Central memory CD8-positive, alpha-beta T cell (primary cell): ENCODE measurements around the gene C20orf96.
A peak's percentile ranks its signal among the peaks of the same experiment; 100 is the strongest.

Experiments
- ATAC-seq: fragments of 150-1000 bp; cut with Tn5 transposase; replicated peaks from 2 replicates; pipeline ENCODE4 v1.10.0; 2022; ENCODE audit warnings: mild to moderate bottlenecking, moderate FRiP score, moderate number of reproducible peaks; ENCODE audit not compliant: poor library complexity, severe bottlenecking; ENCODE audit errors: extremely low read depth
- DNase-seq, 2 donors: peaks; one replicate each; pipeline ENCODE4 v3.0.0; 2021; ENCODE audit warnings: low spot score in 2 of 2
- H3K27ac Mint-ChIP-seq: one replicate; pipeline ENCODE4 v1.8.0; 2022; ENCODE audit warnings: low read depth, mild to moderate bottlenecking, moderate library complexity, mixed read lengths
- H3K27me3 Mint-ChIP-seq: one replicate; pipeline ENCODE4 v1.8.0; 2022; ENCODE audit warnings: mixed read lengths
- H3K36me3 Mint-ChIP-seq: one replicate; pipeline ENCODE4 v1.8.0; 2022; ENCODE audit warnings: mild to moderate bottlenecking, moderate library complexity, mixed read lengths; ENCODE audit not compliant: insufficient read depth
- H3K4me1 Mint-ChIP-seq: one replicate; pipeline ENCODE4 v1.8.0; 2022; ENCODE audit warnings: mixed read lengths
- H3K4me3 Mint-ChIP-seq: one replicate; pipeline ENCODE4 v1.8.0; 2022; ENCODE audit warnings: mild to moderate bottlenecking, moderate library complexity, mixed read lengths
- H3K9me3 Mint-ChIP-seq: one replicate; pipeline ENCODE4 v1.8.0; 2022; ENCODE audit warnings: mixed read lengths

The C20orf96 gene

DNA sequence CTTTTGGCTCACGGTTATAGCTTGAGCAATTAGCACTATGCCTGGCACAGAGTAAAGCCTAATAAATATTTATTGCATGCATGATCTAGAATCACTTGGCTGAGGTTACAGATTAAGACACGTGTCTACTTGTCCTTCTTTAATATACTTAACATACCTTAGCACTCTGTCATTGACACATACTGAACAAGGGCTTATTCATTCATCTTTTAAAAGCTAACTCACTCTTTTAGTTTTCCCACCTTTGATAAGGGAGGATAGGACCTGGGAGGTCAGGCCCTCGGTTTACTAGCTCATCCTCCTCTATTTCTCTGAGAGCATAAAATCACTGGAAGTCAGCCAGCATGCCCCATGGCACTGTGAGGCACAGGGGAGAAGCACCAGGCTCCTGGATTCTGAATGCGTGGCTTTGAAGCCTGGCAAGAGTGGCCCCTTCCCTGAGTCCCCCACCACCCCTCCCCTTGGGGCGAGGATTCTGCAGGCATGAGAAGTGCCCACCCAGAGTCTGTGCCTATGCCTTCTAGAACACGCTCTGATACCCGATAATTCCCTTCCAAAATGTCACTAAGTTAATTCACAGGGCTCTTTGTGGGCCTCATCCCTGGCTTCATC is 18.0 kb upstream of the C20orf96 start:
- H3K4me1 Mint-ChIP-seq: peaks cover 6% of the 10 kb centered on the region
- no peak overlapping the region for H3K27ac Mint-ChIP-seq

DNA sequence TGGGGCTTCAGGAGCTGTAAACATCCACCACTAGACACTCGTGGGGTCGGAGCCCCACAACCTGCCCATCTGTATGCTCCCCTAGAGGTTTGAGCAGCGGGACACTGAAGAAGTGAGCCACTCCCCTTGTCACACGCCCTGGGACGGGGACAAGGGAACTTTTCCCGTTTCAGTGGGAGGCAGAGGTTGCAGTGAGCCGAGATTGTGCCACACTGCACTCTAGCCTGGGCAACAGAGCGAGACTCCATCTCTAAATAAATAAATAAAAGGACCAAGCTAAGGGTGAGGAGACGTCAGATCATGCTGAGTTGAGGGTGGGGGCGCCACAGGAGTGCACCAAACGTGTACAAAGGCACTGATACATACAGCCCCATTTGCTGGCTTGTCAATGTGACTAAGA is 15.2 kb upstream of the C20orf96 start:
- Mint-ChIP-seq H3K4me1 (peaks cover 10% of the 10 kb centered on the region), H3K4me3 (no peak overlapping the region), H3K36me3 (peaks cover 2% of the 10 kb centered on the region), H3K27ac (no peak overlapping the region), H3K27me3 (no peaks in the 10 kb centered on the region), H3K9me3 (no peaks in the 10 kb centered on the region)
- DNase-seq: no peak
- ATAC-seq: no peak

More for the DNA sequence above, 18.0 kb upstream of the C20orf96 start:
- ATAC-seq: no peak
- Mint-ChIP-seq H3K9me3 (no peaks in the 10 kb centered on the region), H3K4me3 (no peak overlapping the region), H3K27me3 (no peaks in the 10 kb centered on the region), H3K36me3 (peaks cover 2% of the 10 kb centered on the region)
- no peak for DNase-seq

DNA sequence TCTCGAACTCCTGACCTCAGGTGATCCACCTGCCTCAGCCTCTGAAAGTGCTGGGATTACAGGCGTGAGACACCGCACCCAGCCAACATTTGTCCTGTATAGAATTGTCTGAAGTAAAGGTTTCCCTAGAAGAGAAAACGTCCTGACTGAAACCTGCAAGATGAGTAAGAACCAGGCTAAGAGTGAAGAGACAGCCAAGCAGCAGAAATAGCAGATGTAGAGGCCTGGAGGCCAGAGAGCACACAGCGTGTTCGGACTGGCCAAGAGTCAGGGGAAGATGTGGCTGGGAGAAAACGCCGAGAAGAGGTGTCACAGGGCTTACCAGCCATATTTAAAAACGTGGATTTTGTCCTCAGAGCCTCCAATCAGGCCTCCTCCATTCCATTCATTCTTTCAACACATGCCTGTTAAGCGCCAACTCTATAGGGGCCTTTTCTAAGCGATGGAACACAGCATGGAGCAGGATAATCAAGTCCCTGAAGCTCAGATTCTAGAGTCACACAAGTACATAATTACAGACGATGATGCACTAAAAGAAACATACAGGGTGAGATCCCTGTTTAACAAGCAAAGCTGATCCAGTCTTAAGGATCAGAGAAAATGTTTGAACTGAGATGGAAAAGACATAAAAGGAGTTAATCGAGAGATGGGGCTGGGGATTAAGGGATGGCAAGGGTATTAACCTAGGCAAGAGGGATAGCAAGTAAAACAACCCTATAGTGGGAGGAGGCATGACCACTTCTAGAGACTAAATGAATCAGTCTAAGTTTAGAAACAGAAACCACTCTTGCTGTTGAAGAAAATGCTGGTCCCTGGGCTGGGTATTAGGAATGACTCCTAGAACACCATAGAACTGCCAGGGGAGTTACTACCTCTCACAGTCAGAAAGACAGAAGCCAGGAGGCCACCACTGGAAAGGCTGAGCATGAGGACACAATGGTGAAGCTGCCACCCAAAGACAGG is 11.6 kb upstream of the C20orf96 start:
- ATAC-seq: no peak
- DNase-seq: no peak
- H3K4me1 Mint-ChIP-seq: peaks cover 34% of the 10 kb centered on the region
- no peaks in the 10 kb centered on the region for H3K27me3 Mint-ChIP-seq
- no peak overlapping the region for H3K27ac Mint-ChIP-seq
- no peak overlapping the region for H3K4me3 Mint-ChIP-seq
- H3K9me3 Mint-ChIP-seq: no peaks in the 10 kb centered on the region
- H3K36me3 Mint-ChIP-seq: peaks cover 9% of the 10 kb centered on the region

DNA sequence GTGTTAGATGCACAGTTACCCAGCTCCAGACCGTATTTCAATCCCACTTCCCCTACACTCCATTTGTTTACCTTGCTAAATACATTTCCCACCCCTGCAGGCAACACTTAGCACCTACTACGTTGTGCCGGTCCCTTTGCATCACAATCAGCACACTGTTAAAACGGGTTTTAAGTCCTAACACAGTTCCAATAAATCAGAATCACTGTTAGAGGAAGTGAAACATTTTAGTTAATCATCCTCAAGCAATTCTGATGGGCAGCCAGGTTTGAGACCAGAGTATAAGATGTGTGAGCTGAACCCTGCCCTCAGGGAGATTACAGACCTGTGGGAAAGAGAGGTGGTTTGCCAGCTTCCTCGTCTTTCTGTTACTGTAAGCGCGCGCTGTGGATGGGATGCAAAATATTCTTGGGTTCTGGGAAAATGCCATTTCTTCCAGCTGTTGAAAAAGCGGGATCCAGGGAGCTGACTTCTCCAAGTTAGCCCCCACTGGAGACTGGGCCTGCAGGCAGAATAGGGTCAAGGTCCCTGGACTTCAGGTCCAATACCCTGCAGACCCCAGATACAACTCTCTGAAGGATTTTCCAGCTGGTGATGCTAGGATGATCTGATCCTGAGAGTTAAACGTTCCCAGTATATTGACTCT is 9.9 kb upstream of the C20orf96 start:
- Mint-ChIP-seq H3K27ac (no peak overlapping the region), H3K36me3 (peaks cover 15% of the 10 kb centered on the region), H3K9me3 (no peaks in the 10 kb centered on the region)

DNA sequence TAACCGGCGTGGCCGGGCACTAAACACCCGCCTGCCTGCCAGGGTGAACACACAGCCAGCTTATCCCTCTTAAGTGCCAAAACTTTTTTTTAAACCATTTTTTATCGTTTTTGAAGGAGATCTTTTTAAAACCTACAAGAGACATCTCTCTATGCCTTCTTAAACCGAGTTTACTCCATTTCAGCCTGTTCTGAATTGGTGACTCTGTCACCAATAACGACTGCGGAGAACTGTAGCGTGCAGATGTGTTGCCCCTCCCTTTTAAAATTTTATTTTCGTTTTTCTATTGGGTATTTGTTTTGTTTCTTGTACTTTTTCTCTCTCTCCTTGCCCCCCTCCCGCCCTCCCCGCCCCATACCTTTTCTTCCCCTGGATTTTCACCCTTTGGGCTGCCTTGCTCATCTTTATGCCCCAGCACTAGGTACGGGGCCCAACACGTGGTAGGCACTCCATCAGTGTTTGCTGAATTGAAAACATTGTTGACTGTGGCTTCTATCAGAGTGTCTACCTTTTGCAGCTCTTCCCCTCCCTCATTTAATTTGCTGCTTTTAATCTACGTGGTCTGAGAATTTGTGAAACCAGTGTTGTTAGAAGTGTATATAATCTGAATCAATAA is 8.3 kb upstream of the C20orf96 start:
- ATAC-seq (peak; percentile 22), DNase-seq (no peak)
- Mint-ChIP-seq H3K4me1 (peaks cover 40% of the 10 kb centered on the region), H3K27me3 (no peaks in the 10 kb centered on the region), H3K9me3 (no peaks in the 10 kb centered on the region), H3K27ac (peak overlapping the region; percentile 99), H3K36me3 (peaks cover 15% of the 10 kb centered on the region), H3K4me3 (peak overlapping the region; percentile 98)

More for the DNA sequence above, 9.9 kb upstream of the C20orf96 start:
- ATAC-seq: no peak
- Mint-ChIP-seq H3K4me1 (peaks cover 40% of the 10 kb centered on the region), H3K4me3 (peak overlapping the region; percentile 98), H3K27me3 (no peaks in the 10 kb centered on the region)
- no peak for DNase-seq

DNA sequence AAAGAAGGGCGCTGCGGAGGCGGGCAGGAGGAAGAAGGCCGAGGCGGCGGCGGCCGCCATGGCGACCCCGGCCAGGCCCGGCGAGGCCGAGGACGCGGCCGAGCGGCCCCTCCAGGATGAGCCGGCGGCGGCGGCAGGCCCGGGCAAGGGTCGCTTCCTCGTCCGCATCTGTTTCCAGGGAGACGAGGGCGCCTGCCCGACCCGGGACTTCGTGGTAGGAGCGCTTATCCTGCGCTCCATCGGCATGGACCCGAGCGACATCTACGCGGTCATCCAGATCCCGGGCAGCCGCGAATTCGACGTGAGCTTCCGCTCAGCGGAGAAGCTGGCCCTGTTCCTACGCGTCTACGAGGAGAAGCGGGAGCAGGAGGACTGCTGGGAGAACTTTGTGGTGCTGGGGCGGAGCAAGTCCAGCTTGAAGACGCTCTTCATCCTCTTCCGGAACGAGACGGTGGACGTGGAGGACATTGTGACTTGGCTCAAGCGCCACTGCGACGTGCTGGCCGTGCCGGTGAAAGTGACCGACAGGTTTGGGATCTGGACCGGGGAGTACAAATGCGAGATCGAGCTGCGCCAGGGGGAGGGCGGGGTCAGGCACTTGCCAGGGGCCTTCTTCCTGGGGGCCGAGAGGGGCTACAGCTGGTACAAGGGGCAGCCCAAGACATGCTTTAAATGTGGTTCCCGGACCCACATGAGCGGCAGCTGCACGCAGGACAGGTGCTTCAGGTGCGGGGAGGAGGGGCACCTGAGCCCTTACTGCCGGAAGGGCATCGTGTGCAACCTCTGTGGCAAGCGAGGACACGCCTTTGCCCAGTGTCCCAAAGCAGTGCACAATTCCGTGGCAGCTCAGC is 7.6 kb upstream of the C20orf96 start:
- Mint-ChIP-seq H3K9me3 (no peaks in the 10 kb centered on the region), H3K4me1 (peaks cover 40% of the 10 kb centered on the region), H3K27ac (peak overlapping the region; percentile 99), H3K4me3 (peak overlapping the region; percentile 98), H3K36me3 (peaks cover 15% of the 10 kb centered on the region), H3K27me3 (no peaks in the 10 kb centered on the region)
- DNase-seq: peak; percentile 10 to 18
- ATAC-seq: peak; percentile 31

DNA sequence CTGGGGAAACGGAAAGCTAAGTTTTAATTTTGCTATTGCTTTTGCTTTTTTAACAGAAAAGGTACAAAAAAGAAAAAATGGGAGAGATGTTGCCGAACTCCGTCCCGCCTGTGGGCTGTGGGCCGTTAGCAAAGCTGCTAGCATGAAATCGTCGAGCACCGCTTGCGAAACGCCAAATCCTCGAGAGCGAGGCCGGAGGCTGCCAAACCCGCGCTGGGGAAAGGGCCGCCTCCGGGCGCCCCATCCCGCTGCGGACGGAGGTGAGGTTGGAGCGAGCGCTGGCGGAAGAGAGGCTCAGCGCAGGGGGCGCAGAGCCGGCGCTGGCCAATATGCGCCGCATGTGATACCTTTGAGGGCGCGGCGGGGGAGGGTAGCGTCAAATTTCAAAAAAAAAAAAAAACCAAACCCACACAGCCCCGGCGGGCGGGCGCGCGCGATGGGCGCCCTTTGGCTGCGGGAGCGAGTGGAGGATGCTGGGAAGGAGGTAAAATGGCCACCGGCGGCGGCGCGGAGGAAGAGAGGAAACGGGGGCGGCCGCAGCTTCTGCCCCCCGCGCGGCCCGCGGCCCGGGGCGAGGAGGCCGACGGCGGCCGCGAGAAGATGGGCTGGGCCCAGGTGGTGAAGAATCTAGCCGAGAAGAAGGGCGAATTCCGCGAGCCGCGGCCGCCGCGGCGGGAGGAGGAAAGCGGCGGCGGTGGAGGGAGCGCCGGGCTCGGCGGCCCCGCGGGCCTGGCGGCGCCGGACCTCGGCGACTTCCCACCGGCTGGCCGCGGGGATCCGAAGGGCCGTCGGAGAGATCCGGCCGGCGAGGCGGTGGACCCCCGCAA is 6.8 kb upstream of the C20orf96 start, which contains the start of gene ZCCHC3:
Gene ZCCHC3, plus strand, starts transcription at position 473 of the 827 bp plus-strand sequence. Its CDS starts 17 bp downstream, at position 490.
- Mint-ChIP-seq H3K36me3 (peaks cover 15% of the 10 kb centered on the region), H3K4me1 (peaks cover 40% of the 10 kb centered on the region), H3K27me3 (no peaks in the 10 kb centered on the region), H3K9me3 (no peaks in the 10 kb centered on the region), H3K4me3 (peak within 1 kb of the TSS; percentile 98), H3K27ac (peak within 1 kb of the TSS; percentile 99)
- ATAC-seq (peak; percentile 84), DNase-seq (peak; percentile 67 to 71)

DNA sequence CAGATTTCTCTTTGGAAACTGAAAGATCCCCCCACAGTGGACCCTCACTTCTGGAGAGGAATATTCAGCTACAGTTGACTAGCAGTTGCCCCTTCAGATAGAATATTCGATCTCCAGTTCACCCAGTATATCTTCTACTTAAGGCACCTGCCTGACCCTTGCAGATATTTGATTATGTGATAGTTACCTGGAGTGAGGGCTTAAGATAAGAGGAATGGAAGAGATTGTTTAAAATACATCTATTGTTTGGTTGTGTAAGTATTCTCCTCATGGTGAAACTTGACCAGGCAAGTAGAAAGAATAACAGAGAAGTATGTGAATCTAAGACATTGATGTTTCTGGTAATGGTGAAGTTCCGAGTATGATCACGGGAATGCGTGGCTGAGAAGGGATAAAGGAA is 5.3 kb upstream of the C20orf96 start:
- ATAC-seq: no peak
- Mint-ChIP-seq H3K27ac (no peak overlapping the region), H3K4me1 (peaks cover 36% of the 10 kb centered on the region), H3K9me3 (no peaks in the 10 kb centered on the region), H3K4me3 (peak overlapping the region; percentile 98), H3K27me3 (no peaks in the 10 kb centered on the region), H3K36me3 (peaks cover 15% of the 10 kb centered on the region)
- DNase-seq: no peak

DNA sequence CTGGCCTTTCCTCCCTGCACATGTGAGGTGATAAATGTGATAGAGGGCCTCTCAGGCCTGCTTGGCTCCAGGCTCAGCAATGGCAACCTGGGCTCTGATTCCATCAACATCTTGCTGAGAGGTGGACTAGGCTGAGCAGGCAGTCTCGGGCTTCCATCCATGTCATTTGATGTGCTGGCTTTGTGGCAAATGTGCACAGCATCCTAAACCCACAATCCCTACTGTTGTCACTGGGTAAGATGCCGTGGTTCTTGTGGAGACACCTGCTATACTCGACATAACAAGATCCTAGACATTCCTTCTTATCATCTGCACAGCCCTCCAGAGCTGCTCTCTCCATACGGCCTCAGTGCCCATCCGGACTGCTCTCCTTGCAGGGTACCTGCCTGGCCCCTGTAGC is 4.1 kb upstream of the C20orf96 start:
- no peak for DNase-seq

DNA sequence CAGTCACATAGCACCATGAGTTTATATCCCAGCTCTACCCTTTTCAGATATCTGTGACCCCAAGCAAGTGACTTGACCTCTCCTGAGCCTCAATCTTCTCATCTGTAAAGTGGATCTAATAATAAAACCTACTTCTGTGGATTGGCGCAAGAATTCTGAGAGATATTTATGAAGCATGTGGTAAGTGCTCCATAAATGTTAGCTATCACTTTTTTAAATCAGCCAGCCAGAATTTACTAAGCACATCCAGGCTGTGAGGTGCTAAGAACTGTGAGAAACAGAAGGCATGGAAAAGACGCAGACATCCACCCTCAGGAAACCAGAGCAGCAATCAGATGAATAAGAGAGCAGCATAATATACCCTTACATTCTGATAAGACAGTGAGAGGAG is 862 bp downstream of the C20orf96 start:
- peak; percentile 16 for ATAC-seq
- no peak overlapping the region for H3K27ac Mint-ChIP-seq

More for the DNA sequence above, 4.1 kb upstream of the C20orf96 start:
- Mint-ChIP-seq H3K4me3 (no peak overlapping the region), H3K27me3 (no peaks in the 10 kb centered on the region), H3K36me3 (peaks cover 18% of the 10 kb centered on the region), H3K4me1 (peaks cover 27% of the 10 kb centered on the region), H3K9me3 (no peaks in the 10 kb centered on the region), H3K27ac (no peak overlapping the region)
- ATAC-seq: no peak

More for the DNA sequence above, 862 bp downstream of the C20orf96 start:
- Mint-ChIP-seq H3K27me3 (no peaks in the 10 kb centered on the region), H3K4me1 (no peaks in the 10 kb centered on the region), H3K4me3 (no peak overlapping the region), H3K9me3 (no peaks in the 10 kb centered on the region), H3K36me3 (peaks cover 3% of the 10 kb centered on the region)
- no peak for DNase-seq
